Calu3 (cell line): ENCODE measurements around the gene SMOC2. TPM values are rescaled to one million over a fixed set of nuclear protein-coding genes. Genes with fewer than 3 reads are reported as not detected.

Experiments used
- BruUV-seq: library from RNA; stranded (reverse); fragments of 400-500 nt; replicated peaks from 2 replicates; lab custom pipeline; 2021; lab: Mats Ljungman, UMichigan
- CTCF ChIA-PET: fragments of 300-600 bp; sonication (Branson Sonifier 250); formaldehyde crosslinking; loops from one replicate; lab custom pipeline; 2022; ENCODE audit warnings: antibody characterized with exemption; lab: Charles Lee
- DNase-seq: peaks from one replicate; pipeline ENCODE4 v3.0.0; 2022
- H3K27ac Mint-ChIP-seq: one replicate; pipeline ENCODE4 v1.8.0; 2022; ENCODE audit warnings: mixed read lengths; ENCODE audit not compliant: unreplicated experiment
- H3K27me3 Mint-ChIP-seq: one replicate; pipeline ENCODE4 v1.8.0; 2022; ENCODE audit warnings: mixed read lengths; ENCODE audit not compliant: unreplicated experiment
- H3K36me3 Mint-ChIP-seq: one replicate; pipeline ENCODE4 v1.8.0; 2022; ENCODE audit warnings: mild to moderate bottlenecking, moderate library complexity, mixed read lengths; ENCODE audit not compliant: insufficient read depth, unreplicated experiment
- H3K4me1 Mint-ChIP-seq: one replicate; pipeline ENCODE4 v1.8.0; 2022; ENCODE audit warnings: mild to moderate bottlenecking, low read depth, mixed read lengths; ENCODE audit not compliant: unreplicated experiment
- H3K4me3 Mint-ChIP-seq: one replicate; pipeline ENCODE4 v1.8.0; 2022; ENCODE audit warnings: mild to moderate bottlenecking, low read depth, moderate library complexity, mixed read lengths; ENCODE audit not compliant: unreplicated experiment
- H3K9me3 Mint-ChIP-seq: one replicate; pipeline ENCODE4 v1.8.0; 2022; ENCODE audit warnings: low read depth, mixed read lengths; ENCODE audit not compliant: unreplicated experiment
- intact Hi-C: fragments of 100-400 bp; cut with micrococcal nuclease; formaldehyde crosslinking; loops from one replicate; pipeline ENCODE4 v1.10.0; 2022; ENCODE audit not compliant: unreplicated experiment
- total RNA-seq: library from RNA; stranded (reverse); gene quantifications from 2 replicates; pipeline ENCODE4 v1.2.3, GENCODE V29; 2022
- TF ChIP-seq, protein P1 (sequence below): fragments of 200-600 bp; IDR thresholded peaks from one replicate; pipeline ENCODE4 v1.8.0; 2022; ENCODE audit warnings: antibody characterized with exemption; ENCODE audit not compliant: unreplicated experiment

SMOC2 gene
- total RNA-seq, 1 experiment from 2014 or later: 1.1 TPM

DNA sequence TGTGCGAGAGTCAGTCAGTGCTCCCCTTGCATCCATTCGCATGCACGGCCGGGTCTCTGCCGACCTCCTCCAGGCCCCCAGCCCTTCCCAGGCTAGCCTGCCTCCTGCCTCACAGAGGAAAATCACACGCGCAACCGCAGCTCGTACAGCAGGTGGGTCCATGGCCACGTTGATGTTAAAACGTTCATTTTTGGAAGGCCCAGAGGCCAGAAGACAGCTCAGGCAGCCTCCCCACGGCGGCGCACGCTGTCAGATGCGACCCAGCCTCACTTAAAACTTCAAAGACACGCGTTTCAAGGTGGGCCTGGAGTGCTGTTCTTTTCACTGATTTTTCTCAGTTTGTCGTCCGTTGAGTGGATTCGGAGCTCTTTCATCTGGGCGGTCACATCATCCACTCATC, 276.5 kb downstream of the SMOC2 start:
- H3K9me3 Mint-ChIP-seq: no peaks in the 10 kb centered on the region
- no peak for DNase-seq
- CTCF ChIA-PET: no interaction called here
- no TSS peak for BruUV-seq
- H3K4me1 Mint-ChIP-seq: no peaks in the 10 kb centered on the region
- no peaks in the 10 kb centered on the region for H3K36me3 Mint-ChIP-seq
- TF ChIP-seq, protein P1, sequence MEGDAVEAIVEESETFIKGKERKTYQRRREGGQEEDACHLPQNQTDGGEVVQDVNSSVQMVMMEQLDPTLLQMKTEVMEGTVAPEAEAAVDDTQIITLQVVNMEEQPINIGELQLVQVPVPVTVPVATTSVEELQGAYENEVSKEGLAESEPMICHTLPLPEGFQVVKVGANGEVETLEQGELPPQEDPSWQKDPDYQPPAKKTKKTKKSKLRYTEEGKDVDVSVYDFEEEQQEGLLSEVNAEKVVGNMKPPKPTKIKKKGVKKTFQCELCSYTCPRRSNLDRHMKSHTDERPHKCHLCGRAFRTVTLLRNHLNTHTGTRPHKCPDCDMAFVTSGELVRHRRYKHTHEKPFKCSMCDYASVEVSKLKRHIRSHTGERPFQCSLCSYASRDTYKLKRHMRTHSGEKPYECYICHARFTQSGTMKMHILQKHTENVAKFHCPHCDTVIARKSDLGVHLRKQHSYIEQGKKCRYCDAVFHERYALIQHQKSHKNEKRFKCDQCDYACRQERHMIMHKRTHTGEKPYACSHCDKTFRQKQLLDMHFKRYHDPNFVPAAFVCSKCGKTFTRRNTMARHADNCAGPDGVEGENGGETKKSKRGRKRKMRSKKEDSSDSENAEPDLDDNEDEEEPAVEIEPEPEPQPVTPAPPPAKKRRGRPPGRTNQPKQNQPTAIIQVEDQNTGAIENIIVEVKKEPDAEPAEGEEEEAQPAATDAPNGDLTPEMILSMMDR: no peak
- H3K27ac Mint-ChIP-seq: no peak overlapping the region
- H3K27me3 Mint-ChIP-seq: no peaks in the 10 kb centered on the region
- intact Hi-C loops: no loop called here
- H3K4me3 Mint-ChIP-seq: no peak overlapping the region

Other genes starting within 250 kb of the SMOC2 start
- gene DACT2, start 121.4 kb upstream of the SMOC2 start, total RNA-seq: not detected in 2 replicates